Measurements from ENCODE around the gene MRNIP. TPM values are rescaled to one million over a fixed set of nuclear protein-coding genes. Genes with fewer than 3 reads are reported as not detected.

The MRNIP gene
- polyA plus RNA-seq, 2 of the 4 experiments (the other 2 are of a cell fraction), result 21.4 to 29.7 TPM

DNA sequence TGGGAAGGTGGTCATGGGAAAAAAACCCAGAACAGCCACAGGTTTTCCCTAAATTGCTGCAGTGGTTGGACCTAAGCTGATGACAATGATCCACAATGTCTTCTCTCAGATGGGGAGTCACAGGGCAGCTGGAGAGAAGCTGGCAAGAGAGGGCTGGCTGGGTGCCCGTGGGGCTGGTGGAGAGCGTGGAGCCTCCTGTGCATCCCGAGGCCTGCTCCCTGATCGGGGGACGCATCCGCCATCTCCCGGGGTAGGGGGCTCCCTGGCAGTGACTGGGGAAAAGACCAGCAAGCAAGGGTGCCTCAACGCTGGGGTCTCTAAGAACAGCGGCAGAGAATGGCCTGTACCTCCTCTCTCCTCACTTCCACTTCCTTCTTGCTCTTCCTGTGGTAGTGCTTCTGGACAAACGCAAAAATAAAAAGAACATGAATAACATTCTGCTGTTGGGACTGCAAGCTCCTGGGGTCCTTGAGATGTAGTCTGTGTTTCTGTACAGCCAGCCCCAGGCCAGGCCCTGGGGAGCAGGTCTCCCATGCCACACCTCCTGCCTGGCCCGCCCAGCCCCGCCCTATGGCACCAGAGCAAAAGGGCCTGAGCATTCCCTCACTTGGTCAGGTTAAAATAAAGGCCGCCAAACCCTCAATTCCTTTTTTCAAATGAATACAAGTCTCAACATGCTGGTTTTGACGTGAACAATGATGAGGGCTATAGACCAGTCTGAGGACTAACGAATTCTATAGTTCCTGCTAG is 7.0 kb upstream of the MRNIP start:
- no peaks in the 10 kb centered on the region for H3K4me1 ChIP-seq
- DNase-seq (ENCODE audit: low read depth in 1 of 2, low spot score in 1 of 2) (no peak), FAIRE-seq (no peak), ATAC-seq (no peak)
- H3K9me3 ChIP-seq, result no peaks in the 10 kb centered on the region
- WGBS (ENCODE audit: missing lambda C conversion rate), result 94% methylated on average over 15 of the region's 15 CpGs
- no peak overlapping the region for H3K4me3 ChIP-seq
- ChIA-PET POLR2A (no interaction called here), CTCF (interaction anchor here (0.7 to 1.5 kb wide), 6 partner anchors 11 to 226 kb away, joined by 3 to 4 read pairs (median 3); no protein-coding TSS in a partner anchor)
- TF ChIP-seq ZFP36 (IDR thresholded peaks at IDR 0.05; ENCODE audit: borderline replicate concordance, partially characterized antibody) (no peak), EP300 (IDR thresholded peaks at IDR 0.05) (no peak), BHLHE40 (IDR thresholded peaks at IDR 0.05; ENCODE audit: low read depth, low read length) (no peak), HOXA7 (CRISPR knock-in tag; IDR thresholded peaks at IDR 0.05) (no peak), ESRRA (IDR thresholded peaks at IDR 0.05; ENCODE audit: borderline replicate concordance, low read length) (no peak), HDAC2 (IDR thresholded peaks at IDR 0.05) (no peak)
- H3K4me2 ChIP-seq, result no peak overlapping the region
- no peak overlapping the region for H3K27ac ChIP-seq

DNA sequence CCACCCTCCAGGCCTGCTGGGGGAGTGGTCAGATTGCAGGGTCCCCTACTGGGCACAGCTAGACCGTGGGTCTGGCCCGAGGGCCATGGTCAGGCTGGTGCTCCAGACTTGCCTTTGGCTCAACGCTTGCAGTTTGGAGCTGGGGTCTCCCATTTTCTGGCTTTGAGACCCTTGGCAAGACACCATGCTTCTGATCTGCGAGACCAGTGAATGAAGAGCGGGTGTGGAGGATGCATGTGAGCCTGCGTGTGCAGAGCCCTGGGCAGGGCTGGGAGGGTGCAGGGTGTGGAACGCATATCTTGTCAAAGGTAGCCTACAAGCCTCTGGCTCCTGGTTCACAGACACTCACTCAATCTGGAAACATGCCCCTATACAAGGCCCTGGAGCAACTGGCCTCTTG is 6.1 kb upstream of the MRNIP start:
- ATAC-seq (no peak), DNase-seq (ENCODE audit: low read depth in 1 of 2, low spot score in 1 of 2) (no peak), FAIRE-seq (no peak)
- H3K9me3 ChIP-seq, result no peaks in the 10 kb centered on the region
- TF ChIP-seq SMC3 (IDR thresholded peaks at IDR 0.05) (no peak), RARB (CRISPR knock-in tag; IDR thresholded peaks at IDR 0.05) (no peak)
- no peak overlapping the region for H3K4me3 ChIP-seq
- no peak overlapping the region for H3K27ac ChIP-seq
- ChIA-PET CTCF (interaction anchor here (0.9 to 1.6 kb wide), 4 partner anchors 12 to 102 kb away, joined by 3 to 4 read pairs (median 3); no protein-coding TSS in a partner anchor), POLR2A (no interaction called here)
- no peak overlapping the region for H3K4me2 ChIP-seq
- WGBS (ENCODE audit: missing lambda C conversion rate), result 99% methylated on average over 7 of the region's 7 CpGs
- peaks cover 4% of the 10 kb centered on the region; the same call in 2 of the 3 replicates for H3K4me1 ChIP-seq

DNA sequence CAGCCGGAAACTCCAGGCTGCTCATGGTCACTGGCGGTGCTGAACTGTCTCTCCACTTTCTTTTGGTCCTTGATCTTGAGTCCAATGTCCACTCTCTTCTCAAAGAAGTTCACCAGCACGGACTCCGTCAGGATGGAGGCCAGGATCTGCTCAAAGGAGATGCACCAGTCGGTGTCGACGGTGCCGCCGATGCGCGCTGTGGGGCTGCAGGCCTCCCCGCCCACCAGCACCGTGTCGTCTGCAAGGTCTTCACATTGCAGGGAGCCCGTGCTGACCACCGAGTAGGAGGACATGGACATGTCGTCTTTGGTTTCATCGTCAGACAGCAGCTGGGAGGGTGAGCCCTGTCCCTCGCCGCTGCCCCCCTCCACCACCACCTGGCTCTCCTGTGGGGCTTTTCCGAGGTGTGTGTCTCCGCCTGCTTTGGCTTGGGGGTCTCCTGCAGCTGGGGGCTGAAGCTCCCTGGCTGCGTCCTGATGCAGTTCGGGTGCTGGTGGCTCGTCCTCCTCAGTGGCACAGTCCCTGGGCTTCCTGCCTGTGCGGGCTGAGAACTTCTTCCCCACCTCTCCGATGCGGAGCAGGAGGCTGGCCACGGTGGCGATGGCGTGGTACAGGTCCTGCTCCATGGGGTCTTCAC is 5.0 kb upstream of the MRNIP start:
- no peaks in the 10 kb centered on the region for H3K9me3 ChIP-seq
- no peak overlapping the region for H3K4me3 ChIP-seq
- DNase-seq (ENCODE audit: low read depth in 1 of 2, low spot score in 1 of 2) (no peak), FAIRE-seq (no peak), ATAC-seq (no peak)
- ChIA-PET CTCF (interaction anchor here (1.1 to 1.6 kb wide), 3 partner anchors 20 to 68 kb away, joined by 3 to 4 read pairs (median 3); no protein-coding TSS in a partner anchor), POLR2A (interaction anchor here (0.6 kb wide), 1 partner anchor 1659 kb away, joined by 4 read pairs; the partner anchor contains the start of gene HNRNPAB)
- peaks cover 7% of the 10 kb centered on the region; the same call in 2 of the 3 replicates for H3K4me1 ChIP-seq
- WGBS (ENCODE audit: missing lambda C conversion rate), result 94% methylated on average over 31 of the region's 31 CpGs
- H3K27ac ChIP-seq, result no peak overlapping the region
- no peak overlapping the region for H3K4me2 ChIP-seq
- TF ChIP-seq POLR2A (IDR thresholded peaks at IDR 0.05; ENCODE audit: low read length), result no peak
- no peak for TF ChIP-seq FOSL2 (IDR thresholded peaks at IDR 0.05)
- TF ChIP-seq FOSL2 (CRISPR knock-in tag; IDR thresholded peaks at IDR 0.05), result no peak
- TF ChIP-seq, protein P1, sequence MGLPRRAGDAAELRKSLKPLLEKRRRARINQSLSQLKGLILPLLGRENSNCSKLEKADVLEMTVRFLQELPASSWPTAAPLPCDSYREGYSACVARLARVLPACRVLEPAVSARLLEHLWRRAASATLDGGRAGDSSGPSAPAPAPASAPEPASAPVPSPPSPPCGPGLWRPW (IDR thresholded peaks at IDR 0.05), result no peak
- no peak for TF ChIP-seq FOXS1 (CRISPR knock-in tag; IDR thresholded peaks at IDR 0.05)
- TF ChIP-seq, protein P2, sequence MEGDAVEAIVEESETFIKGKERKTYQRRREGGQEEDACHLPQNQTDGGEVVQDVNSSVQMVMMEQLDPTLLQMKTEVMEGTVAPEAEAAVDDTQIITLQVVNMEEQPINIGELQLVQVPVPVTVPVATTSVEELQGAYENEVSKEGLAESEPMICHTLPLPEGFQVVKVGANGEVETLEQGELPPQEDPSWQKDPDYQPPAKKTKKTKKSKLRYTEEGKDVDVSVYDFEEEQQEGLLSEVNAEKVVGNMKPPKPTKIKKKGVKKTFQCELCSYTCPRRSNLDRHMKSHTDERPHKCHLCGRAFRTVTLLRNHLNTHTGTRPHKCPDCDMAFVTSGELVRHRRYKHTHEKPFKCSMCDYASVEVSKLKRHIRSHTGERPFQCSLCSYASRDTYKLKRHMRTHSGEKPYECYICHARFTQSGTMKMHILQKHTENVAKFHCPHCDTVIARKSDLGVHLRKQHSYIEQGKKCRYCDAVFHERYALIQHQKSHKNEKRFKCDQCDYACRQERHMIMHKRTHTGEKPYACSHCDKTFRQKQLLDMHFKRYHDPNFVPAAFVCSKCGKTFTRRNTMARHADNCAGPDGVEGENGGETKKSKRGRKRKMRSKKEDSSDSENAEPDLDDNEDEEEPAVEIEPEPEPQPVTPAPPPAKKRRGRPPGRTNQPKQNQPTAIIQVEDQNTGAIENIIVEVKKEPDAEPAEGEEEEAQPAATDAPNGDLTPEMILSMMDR (IDR thresholded peaks at IDR 0.05), result no peak
- TF ChIP-seq EP300 (IDR thresholded peaks at IDR 0.05), result no peak
- no peak for TF ChIP-seq HEYL (CRISPR knock-in tag; IDR thresholded peaks at IDR 0.05)
- TF ChIP-seq, protein P3, sequence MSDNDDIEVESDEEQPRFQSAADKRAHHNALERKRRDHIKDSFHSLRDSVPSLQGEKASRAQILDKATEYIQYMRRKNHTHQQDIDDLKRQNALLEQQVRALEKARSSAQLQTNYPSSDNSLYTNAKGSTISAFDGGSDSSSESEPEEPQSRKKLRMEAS (IDR thresholded peaks at IDR 0.05), result no peak
- no peak for TF ChIP-seq MAFK (IDR thresholded peaks at IDR 0.05; ENCODE audit: partially characterized antibody)

DNA sequence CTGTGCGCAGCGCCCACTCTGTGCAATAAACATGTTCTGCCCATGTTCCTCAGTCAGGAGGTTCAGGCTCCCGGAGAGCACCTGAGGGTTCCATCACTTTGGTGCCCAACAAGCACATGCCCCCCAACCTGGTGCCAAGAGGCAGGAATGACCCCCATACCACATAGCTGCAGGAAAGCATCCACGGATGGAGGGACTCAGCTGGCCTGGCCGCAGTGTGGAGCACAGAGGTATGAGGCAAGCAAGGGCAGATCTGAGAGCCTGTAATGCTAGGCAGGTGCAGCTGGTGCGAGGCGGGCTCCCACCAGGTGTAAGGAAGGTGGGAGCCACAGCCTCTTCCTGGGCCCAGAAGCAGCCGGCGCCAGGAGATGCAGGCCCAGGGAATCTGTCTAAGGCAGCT is 4.3 kb upstream of the MRNIP start:
- no peak overlapping the region for H3K4me2 ChIP-seq
- peaks cover 7% of the 10 kb centered on the region; the same call in 2 of the 3 replicates for H3K4me1 ChIP-seq
- H3K27ac ChIP-seq, result no peak overlapping the region
- no peaks in the 10 kb centered on the region for H3K9me3 ChIP-seq
- no peak overlapping the region for H3K4me3 ChIP-seq
- WGBS (ENCODE audit: missing lambda C conversion rate), result 89% methylated on average over 8 of the region's 9 CpGs
- FAIRE-seq (no peak), ATAC-seq (no peak), DNase-seq (ENCODE audit: low read depth in 1 of 2, low spot score in 1 of 2) (no peak)
- CTCF ChIA-PET, result interaction anchor here (1.1 kb wide), 1 partner anchor 19 kb away, joined by 3 read pairs; no protein-coding TSS in a partner anchor
- TF ChIP-seq TP53 (CRISPR knock-in tag; IDR thresholded peaks at IDR 0.05) (no peak), EHMT2 (IDR thresholded peaks at IDR 0.05; ENCODE audit: low read depth) (no peak), KDM5A (IDR thresholded peaks at IDR 0.05) (no peak)
- TF ChIP-seq, protein P1 (IDR thresholded peaks at IDR 0.05), result no peak
- POLR2A ChIA-PET, result no interaction called here
